GM08714 (cell line): ENCODE data around the gene CTPS2.
A peak's percentile ranks its signal among the peaks of the same experiment; 100 is the strongest.
"Not testable (repeated sequence)": the region's sequence is repeated elsewhere in the genome, so short reads cannot be mapped to it uniquely, and the experiment has no call there.

Experiments
- H3K4me3 ChIP-seq: fragments of 200-500 bp; sonication (Bioruptor generic); 2 replicates; pipeline ENCODE4 v1.5.1; 2014; ENCODE audit warnings: mild to moderate bottlenecking, low read length, inconsistent platforms
- ZNF274 ChIP-seq: IDR thresholded peaks from 2 replicates; pipeline ENCODE4 v1.6.1; 2012; ENCODE audit warnings: mild to moderate bottlenecking, low read depth, low read length

The CTPS2 gene

DNA sequence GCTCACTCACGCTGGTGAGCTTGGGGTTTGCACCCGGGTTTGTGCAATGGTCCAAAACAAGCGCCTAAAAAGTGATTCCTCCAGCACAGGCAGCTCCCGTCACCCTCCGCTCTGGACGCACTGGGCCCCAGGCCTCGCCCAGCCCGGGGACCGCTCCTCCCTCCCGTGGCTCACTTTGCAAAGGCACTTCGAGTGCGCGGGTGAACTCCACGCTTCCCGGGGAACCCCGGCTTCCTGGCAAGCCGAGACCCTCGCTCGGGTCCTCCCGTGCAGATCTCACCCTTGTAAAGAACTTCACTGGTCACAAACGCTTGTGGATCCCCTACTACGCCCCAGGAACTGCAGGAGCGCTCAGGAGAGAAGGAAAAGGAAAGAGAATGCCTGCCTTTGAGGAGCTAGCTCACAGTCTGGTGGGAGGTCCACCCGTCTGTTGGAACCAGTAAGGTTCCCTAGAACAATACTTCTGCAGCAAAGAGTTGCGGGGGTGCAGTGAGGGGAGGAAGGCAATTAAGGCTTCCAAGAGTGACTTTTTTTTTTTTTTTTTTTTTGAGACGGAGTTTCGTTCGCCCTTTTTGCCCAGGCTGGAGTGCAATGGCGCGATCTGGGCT, at the start of gene CTPS2:
Gene CTPS2 (minus strand): TSS at position 122 of the 608 bp plus-strand sequence. CDS start 9,767 bp downstream, outside the sequence.
- TF ChIP-seq ZNF274 = no peak

GRCh38 chrX:16761500-16761899, 49.0 kb upstream of the CTPS2 start:
- not testable (repeated sequence) for H3K4me3 ChIP-seq

More for the DNA sequence above, at the start of gene CTPS2:
- peak within 1 kb of the TSS; percentile 72 for H3K4me3 ChIP-seq

DNA sequence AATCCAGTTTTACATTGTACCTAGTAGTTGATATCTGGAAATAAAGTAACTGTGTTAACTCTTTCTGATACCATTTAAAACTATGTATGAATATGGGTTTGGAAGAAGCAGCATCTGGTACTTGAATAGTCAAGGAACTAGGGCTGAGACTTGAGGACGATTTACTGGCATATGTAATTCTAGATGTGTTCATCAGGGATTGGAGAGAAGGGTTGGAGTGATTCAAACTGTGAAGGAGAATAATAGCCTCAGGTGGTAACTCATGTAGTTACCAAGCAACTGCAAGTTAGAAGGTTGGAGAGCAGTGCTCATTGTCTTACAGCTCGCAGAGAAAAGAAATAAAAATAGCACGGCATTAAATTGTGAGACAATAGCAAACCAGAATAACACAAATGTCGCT, 44.3 kb upstream of the CTPS2 start:
- TF ChIP-seq ZNF274 = no peak
- H3K4me3 ChIP-seq = no peak overlapping the region

DNA sequence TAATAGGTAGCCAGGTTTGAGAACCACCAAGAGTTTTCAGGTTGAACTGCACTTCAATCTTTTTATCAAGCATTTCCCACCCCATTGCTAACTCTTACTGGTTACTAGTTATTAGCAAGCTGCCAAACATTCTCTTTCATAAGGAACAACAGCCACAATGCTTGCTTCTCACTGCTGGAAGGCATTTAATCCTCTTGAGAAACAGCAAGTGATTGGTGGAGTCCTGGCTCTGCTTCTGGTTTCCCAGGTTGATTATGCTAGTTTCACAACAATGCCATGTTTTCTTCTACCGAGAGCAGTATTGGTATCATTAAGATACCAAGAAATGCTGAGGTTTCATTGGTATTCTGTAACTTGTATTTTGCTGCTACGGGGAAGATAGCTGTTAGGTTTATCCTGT, 41.5 kb upstream of the CTPS2 start:
- TF ChIP-seq ZNF274 = no peak

DNA sequence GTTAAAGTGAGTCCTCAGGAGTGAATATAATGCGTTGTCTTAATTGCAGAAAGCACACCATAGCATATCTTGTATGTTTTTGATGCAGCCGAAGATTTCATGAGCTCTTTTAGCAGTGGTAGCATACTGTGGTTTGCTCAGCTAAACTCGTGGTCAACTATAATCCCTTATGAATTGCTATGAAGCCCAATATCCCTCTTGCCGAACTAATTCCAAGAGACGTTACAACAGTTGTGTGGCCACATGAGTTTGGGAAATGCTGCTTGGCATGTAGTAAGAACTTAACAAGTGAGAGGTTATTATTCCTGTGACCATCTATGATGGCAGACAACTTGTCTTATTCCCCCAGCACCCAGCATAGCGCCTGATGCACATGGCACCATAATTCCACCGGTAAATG, 37.7 kb upstream of the CTPS2 start:
- no peak for TF ChIP-seq ZNF274
- H3K4me3 ChIP-seq = no peak overlapping the region

More for the DNA sequence above, 41.5 kb upstream of the CTPS2 start:
- H3K4me3 ChIP-seq = no peak overlapping the region

GRCh38 chrX:16748425-16748824, 36.0 kb upstream of the CTPS2 start:
- TF ChIP-seq ZNF274 = no peak
- no peak overlapping the region for H3K4me3 ChIP-seq

DNA sequence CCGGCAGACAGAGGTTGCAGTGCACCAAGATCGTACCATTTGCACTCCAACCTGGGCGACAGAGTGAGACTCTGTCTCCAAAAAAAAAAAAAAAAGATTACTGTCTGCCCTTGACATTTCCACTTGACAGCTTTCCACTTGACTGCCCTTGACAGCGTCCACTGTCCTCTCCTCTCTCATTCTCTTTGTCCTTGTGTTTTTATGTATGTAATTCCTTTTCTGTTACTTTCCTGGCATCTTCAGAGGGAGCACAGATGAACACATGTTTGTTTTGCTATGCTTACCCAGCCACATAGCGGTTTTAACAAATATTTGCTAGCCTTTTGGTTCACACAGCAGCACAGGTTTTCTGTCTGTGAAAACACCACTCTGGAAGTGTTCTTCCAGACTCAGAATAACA, 33.2 kb upstream of the CTPS2 start:
- TF ChIP-seq ZNF274 = no peak
- H3K4me3 ChIP-seq = no peak overlapping the region

- H3K4me3 ChIP-seq = no peak overlapping the region
- TF ChIP-seq ZNF274 = no peak
These were observed 32.6 kb upstream of the CTPS2 start for GRCh38 chrX:16745102-16745501.

DNA sequence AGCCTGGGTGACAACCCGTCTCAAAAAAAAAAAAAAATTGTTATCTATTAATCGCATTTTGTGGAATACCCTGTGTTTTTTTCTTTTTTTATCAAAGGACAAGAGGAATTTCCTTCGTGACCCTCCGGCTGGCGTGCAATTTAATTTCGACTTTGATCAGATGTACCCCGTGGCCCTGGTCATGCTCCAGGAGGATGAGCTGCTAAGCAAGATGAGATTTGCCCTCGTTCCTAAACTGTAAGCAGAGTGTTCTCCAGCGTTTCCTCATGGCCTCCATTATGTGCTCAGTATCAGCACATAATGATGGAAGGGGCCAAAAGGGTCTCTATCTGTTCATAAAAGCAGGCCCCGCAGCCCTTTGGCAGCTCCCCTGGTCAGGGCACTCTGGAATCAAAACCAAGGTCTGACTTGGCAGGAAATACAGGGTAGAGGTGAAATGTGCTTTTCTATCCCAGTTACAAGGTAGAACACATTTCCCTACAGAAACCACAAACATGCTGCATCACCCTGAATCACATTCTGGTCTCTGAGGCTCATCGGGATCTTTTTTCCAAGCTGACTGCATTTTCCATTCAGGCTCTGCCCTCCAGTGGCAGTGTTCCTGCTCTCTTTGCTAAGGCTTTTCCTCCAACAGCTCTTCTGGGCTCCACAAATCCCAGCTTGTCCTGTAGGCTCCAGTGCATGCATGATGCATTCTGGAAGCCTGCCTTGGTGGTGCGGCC, 31.3 kb upstream of the CTPS2 start:
- no peak for TF ChIP-seq ZNF274
- no peak overlapping the region for H3K4me3 ChIP-seq

DNA sequence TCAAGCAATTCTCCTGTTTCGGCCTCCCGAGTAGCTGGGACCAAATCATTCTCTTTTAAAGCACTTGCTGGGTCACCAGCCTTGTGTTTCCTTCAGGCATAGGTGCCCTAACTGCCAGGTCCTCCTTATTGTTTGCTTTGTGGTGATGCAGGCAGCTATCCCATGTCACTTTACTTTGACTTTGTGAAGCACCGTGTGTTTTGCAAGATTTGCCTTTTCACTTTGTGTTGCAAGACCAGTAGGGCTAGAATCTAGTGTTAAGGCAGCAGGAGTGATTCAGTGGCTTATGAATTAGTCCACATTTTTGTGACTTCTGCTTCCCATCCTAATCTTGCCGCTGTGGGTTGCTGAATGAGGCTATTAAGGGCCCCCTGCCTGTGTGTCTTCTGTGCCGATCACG, 27.1 kb upstream of the CTPS2 start:
- no peak overlapping the region for H3K4me3 ChIP-seq
- no peak for TF ChIP-seq ZNF274

DNA sequence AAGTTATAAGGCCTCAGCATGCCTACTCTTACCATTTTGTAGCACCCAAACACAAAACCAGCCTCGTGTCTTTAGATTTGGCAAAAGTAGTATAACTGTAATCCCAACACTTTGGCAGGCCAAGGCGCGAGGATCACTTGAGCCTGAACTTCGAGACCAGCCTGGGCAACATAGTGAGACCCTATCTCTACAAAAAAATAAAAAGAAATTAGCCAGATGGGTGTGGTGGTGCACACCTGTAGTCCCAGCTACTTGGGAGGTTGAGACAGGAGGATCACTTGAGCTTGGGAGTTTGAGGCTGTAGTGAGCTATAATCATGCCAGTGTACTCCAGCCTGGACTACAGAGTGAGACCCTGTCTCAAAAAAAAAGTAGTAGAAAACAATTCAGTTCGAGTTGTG, 24.6 kb upstream of the CTPS2 start:
- no peak overlapping the region for H3K4me3 ChIP-seq
- TF ChIP-seq ZNF274 = no peak

DNA sequence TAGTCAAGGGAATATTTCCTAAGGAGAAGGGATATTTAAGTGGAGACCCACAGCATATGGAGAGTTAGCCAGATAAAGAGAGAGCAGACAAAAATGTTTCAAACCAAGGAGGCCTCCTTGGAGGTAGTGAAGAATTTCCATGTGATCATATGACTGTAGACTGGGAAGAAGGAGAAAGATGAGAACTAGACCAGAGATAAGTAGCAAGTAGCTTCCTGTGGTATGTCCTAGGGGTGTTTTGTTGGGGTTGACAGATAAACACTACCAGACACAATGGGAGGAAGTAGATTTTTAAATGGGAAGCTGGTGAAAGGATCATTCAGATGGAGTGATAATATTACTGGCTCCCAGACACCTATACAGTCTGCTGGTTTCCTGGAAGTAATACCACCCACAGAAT, 20.5 kb upstream of the CTPS2 start:
- no peak overlapping the region for H3K4me3 ChIP-seq
- TF ChIP-seq ZNF274 = no peak

DNA sequence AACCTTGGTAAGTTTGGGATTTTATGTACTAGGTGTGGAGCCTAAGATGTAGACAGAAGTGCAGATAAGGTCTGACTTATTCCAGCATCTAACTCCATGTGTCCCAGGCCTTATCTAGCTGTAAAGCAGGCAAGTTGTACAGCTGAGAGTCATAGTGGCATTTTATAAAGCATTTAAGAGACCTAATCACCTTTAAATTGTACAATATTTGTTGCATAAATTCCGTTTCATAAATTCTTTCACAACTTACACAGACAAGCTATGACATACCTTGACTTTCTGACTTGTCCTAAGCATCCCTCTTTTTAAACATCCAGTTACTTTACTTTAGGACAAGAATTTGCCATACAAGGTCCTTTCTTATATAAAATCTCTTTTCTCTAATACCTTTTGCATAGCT, 18.0 kb upstream of the CTPS2 start:
- no peak for TF ChIP-seq ZNF274
- no peak overlapping the region for H3K4me3 ChIP-seq

- no peak for TF ChIP-seq ZNF274
These were observed 15.2 kb upstream of the CTPS2 start for GRCh38 chrX:16727637-16728036.

GRCh38 chrX:16726347-16726988, 14.0 kb upstream of the CTPS2 start:
- peak overlapping the region; percentile 39; the same call in 1 of the 2 replicates for H3K4me3 ChIP-seq

More at GRCh38 chrX:16727637-16728036, 15.2 kb upstream of the CTPS2 start:
- H3K4me3 ChIP-seq = no peak overlapping the region
